ENCODE data around the gene ARHGAP9.

Gene ARHGAP9

GRCh38 chr12:57471661-57472060 is 8.0 kb downstream of the ARHGAP9 start:
- DNase-seq: no peak

DNA sequence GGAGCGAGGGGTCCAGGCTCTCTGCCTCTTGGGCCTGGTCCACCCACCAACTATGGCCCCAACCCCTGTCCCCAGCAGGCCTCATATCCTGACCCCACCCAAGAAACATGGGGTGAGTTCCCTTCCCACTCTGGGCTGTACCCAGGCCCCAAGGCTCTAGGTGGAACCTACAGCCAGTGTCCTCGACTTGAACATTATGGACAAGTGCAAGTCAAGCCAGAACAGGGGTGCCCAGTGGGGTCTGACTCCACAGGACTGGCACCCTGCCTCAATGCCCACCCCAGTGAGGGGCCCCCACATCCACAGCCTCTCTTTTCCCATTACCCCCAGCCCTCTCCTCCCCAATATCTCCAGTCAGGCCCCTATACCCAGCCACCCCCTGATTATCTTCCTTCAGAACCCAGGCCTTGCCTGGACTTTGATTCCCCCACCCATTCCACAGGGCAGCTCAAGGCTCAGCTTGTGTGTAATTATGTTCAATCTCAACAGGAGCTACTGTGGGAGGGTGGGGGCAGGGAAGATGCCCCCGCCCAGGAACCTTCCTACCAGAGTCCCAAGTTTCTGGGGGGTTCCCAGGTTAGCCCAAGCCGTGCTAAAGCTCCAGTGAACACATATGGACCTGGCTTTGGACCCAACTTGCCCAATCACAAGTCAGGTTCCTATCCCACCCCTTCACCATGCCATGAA is 8.6 kb downstream of the ARHGAP9 start:
- DNase-seq: no peak

DNA sequence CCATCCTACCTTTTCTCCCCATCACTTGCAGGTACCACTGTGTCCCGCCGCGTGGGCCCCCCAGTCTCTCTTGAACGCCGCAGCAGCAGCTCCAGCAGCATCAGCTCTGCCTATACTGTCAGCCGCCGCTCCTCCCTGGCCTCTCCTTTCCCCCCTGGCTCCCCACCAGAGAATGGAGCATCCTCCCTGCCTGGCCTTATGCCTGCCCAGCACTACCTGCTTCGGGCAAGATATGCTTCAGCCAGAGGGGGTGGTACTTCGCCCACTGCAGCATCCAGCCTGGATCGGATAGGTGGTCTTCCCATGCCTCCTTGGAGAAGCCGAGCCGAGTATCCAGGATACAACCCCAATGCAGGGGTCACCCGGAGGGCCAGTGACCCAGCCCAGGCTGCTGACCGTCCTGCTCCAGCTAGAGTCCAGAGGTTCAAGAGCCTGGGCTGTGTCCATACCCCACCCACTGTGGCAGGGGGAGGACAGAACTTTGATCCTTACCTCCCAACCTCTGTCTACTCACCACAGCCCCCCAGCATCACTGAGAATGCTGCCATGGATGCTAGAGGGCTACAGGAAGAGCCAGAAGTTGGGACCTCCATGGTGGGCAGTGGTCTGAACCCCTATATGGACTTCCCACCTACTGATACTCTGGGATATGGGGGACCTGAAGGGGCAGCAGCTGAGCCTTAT is 9.2 kb downstream of the ARHGAP9 start:
- no peak for DNase-seq

DNA sequence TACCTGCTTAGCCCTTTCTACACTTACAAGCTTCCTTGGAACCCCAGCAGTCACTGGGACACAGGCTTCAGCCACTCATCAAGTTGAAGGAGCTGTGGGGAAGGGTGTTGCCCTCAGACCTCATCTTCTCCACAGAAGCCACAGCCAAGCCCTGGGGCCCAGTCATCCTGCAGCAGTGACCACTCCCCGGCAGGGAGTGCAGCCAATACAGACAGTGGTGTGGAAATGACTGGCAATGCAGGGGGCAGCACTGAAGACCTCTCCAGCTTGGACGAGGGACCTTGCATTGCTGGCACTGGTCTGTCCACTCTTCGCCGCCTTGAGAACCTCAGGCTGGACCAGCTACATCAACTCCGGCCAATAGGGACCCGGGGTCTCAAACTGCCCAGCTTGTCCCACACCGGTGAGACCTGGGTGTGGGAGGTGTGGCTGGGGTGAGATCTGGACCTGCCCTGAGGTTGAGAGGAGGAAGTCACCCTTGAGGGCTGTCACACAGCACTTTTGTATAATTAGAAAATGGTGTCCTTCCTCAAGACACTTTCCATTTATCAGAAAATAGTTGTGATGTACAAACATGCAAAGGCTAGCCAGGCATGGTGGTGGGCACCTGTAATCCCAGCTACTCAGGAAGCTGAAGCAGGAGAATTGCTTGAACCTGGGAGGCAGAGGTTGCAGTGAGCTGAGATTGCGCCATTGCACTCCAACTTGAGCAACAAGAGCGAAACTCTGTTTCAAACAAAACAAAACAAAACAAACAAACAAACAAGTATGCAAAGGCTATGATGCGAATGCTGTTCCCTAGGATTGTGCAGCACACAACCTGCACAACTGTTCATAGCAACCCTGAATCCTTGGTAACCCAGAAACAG is 10.1 kb downstream of the ARHGAP9 start:
- DNase-seq: no peak

DNA sequence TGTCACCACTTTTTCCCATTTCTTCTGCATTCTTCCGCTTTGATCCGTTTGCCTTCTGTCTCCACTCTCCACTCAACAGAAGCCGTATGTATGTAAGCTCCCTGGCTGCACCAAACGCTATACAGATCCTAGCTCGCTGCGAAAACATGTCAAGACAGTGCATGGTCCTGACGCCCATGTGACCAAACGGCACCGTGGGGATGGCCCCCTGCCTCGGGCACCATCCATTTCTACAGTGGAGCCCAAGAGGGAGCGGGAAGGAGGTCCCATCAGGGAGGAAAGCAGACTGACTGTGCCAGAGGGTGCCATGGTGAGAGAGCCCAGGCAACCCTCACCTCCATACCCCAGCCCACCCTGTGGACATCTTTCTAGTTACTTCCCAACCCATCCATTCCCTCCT is 11.8 kb downstream of the ARHGAP9 start:
- no peak for DNase-seq

GRCh38 chr12:57467212-57467874 is 12.3 kb downstream of the ARHGAP9 start:
- no peak for DNase-seq

DNA sequence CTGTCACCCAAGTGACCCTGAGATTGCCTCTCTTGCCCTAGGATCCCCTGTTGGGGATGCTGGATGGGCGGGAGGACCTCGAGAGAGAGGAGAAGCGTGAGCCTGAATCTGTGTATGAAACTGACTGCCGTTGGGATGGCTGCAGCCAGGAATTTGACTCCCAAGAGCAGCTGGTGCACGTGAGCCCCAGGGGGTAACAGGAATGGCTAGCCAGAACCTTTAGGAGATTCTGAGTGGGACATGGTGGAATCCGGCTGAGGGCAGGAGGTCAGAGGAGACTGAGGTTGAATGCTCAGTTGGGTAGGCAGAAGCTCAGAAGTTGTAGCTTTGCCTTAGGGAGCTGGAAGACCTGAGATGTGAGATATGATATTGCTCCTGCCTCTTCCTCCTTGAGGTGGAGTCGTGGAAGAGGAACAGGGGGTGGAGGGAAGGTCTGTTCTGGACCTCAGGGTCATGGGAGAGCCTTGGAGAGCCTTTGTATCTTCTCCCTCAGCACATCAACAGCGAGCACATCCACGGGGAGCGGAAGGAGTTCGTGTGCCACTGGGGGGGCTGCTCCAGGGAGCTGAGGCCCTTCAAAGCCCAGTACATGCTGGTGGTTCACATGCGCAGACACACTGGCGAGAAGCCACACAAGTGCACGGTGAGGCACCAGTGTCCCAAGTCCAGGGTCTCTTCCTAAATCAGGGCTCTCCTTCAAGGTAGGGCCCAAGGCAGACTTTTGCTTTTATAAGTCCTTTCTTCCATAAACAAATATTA is 13.7 kb downstream of the ARHGAP9 start:
- DNase-seq: no peak

DNA sequence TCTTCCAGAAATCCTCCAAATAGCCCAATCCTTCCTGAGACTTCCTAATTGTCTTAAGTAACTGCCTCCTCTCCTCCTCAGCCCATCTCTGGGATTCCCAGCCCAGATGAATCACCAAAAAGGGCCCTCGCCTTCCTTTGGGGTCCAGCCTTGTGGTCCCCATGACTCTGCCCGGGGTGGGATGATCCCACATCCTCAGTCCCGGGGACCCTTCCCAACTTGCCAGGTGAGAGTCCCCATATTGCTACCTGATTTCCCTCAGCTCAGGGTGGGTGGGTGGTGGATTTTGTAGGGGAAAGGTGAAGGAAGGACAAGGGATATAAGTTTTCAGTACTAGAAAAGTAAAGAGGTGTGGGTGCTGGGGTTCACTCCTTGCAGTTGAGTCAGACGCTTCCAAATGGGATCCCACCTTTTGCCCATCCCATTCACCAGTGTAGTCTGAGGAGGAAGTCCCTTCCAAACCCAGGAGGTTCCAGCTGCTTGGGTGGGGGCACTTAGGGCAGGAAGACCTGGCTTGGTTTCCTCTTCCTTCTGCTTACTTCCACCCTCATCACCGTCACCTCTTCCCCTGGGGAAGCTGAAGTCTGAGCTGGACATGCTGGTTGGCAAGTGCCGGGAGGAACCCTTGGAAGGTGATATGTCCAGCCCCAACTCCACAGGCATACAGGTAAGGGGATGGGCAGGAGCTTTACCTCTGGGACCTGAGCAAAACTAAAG is 14.5 kb downstream of the ARHGAP9 start:
- no peak for DNase-seq

- no peak for DNase-seq
These were observed 15.1 kb downstream of the ARHGAP9 start for GRCh38 chr12:57464569-57464968.

DNA sequence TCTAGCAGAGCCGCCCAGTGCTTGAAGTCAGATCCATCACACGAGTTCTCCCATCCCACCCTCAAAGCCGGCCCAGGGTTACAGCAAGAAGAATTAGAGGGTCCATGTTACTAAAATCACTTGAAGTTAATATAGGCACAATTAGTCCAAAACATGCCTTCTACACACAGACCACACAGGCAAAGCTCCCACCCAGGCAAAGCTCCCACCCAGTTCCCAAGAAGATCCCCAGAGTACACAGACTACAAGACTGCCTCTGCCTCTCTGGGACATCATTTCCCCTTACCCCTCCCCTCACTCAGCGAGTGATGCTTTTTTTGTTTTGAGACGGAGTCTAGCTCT is 16.8 kb downstream of the ARHGAP9 start:
- DNase-seq: no peak

DNA sequence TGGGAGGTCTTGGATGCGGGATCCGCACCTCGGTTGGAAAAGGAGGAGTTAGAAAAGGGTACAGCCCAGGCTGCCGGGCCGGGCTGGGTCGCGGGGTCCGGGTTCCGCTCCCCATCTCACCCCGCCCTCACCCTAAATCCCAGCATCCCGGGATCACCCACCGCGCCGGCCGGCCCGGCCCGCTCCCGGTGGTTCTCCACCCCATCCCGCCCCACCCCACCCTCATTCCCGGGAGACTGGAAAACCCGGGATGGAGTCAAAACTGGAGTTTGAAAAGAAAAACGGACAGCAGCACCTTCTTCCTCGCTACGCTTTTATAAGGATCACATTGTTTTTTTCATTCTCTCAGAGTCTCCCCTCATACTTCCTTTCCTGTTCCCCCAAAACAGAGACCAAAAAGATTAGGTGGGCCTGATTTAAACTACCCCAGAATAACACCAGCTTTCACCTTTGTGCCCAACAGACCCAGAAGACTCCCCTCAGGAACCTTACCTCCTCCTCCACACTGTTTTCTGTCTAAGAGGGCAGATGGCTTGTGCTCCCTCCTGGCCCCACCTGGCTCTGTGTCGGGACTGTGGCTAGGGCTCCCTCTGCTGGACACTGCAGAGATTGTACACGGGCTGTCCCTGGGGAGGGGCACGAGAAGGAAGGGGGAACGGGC is 17.3 kb downstream of the ARHGAP9 start:
- DNase-seq: peak; percentile 87 to 88

DNA sequence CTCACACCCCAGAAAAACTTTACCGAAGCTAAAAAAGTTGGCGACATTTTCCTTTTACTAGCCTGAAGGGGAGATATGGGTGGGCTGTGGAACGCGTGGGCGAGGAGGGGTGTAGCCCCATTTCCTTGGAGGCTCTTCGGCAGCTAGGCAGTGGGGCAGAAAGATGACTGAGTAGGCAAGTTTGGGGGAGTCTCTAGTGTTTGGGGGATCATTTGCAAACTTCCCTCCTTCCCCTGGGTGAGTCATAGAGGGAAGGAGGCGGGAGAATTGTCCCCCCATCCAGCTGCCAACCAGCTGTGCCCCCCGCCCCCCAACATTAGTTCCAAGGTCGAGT is 17.8 kb downstream of the ARHGAP9 start:
- no peak for DNase-seq

GRCh38 chr12:57461276-57461916 is 18.3 kb downstream of the ARHGAP9 start:
- no peak for DNase-seq

DNA sequence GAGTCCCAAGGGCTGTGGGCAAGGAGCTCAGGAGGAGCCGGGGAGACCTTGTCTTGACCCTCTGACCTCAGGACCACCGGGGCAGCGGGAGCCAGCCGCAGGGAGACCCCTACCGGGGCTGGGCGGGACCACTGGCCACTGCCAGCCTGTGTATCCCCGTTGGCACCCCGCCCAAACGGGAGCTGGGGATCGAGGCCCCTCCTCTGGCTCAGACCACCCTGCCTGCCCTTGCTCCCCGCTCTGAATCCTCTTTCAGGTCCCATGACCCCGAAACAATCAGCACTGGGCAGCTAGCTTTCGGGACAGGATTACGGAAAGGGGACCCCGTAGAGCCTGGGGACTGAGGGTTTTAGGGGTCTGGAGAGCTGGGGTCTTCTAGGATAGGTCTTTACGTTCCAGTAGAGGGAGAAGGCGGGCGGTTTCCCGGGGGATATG is 18.8 kb downstream of the ARHGAP9 start:
- DNase-seq: no peak

DNA sequence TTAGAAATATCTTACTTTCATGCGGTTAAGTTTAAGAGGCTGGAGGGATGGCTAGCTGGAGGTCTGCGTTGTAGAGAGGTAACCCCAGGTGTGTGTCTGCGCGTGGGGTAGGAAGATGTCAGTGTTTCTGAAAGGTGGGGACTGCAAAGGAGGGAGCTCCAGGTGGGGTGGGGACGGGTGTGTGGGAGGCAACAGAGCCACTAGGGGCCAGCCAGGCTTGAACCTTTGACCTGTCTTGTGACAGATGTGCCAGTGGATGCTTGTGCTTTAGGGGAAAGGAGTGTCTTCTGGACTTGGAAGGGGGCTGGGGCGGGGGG is 19.2 kb downstream of the ARHGAP9 start:
- no peak for DNase-seq

GRCh38 chr12:57459750-57460467 is 19.8 kb downstream of the ARHGAP9 start, which contains the start of gene GLI1:
TSS of gene GLI1 (plus strand) at chr12:57459785. CDS start at chr12:57463692, 3,907 bp downstream.
- no peak for DNase-seq

- DNase-seq: peak; percentile 93 to 95
These were observed 20.5 kb downstream of the ARHGAP9 start for GRCh38 chr12:57459055-57459749.

- DNase-seq: no peak
These were observed 21.0 kb downstream of the ARHGAP9 start for GRCh38 chr12:57458665-57459054.

DNA sequence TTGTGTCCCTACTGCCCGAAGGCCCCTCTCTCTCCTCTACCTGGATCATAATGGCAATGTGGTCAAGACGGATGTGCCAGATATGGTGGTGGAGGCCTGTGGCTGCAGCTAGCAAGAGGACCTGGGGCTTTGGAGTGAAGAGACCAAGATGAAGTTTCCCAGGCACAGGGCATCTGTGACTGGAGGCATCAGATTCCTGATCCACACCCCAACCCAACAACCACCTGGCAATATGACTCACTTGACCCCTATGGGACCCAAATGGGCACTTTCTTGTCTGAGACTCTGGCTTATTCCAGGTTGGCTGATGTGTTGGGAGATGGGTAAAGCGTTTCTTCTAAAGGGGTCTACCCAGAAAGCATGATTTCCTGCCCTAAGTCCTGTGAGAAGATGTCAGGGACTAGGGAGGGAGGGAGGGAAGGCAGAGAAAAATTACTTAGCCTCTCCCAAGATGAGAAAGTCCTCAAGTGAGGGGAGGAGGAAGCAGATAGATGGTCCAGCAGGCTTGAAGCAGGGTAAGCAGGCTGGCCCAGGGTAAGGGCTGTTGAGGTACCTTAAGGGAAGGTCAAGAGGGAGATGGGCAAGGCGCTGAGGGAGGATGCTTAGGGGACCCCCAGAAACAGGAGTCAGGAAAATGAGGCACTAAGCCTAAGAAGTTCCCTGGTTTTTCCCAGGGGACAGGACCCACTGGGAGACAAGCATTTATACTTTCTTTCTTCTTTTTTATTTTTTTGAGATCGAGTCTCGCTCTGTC is 22.8 kb downstream of the ARHGAP9 start:
- no peak for DNase-seq

All from activated CD4-positive, alpha-beta T cell treated with anti-CD3 and anti-CD28 coated beads, Interleukin-2, amount 50 U/mL, for 4 hours (primary cell).